GM19193 (cell line): ENCODE results near the gene TBL3.

Experiments used
- POLR2A ChIP-seq: IDR thresholded peaks from 4 replicates; pipeline ENCODE4 v1.6.1; 2011; ENCODE audit not compliant: insufficient read depth, insufficient read length; ENCODE audit errors: extremely low read depth

TBL3 gene

GRCh38 chr16:1998852-1999801 lies 27.3 kb downstream of the TBL3 start:
- no peak for TF ChIP-seq POLR2A

GRCh38 chr16:1999866-2000514 lies 28.1 kb downstream of the TBL3 start:
- TF ChIP-seq POLR2A, result no peak

GRCh38 chr16:2001035-2001434 lies 29.2 kb downstream of the TBL3 start:
- TF ChIP-seq POLR2A, result no peak

- TF ChIP-seq POLR2A, result no peak
These were observed 29.9 kb downstream of the TBL3 start for GRCh38 chr16:2001456-2002355.

GRCh38 chr16:2002406-2003230 lies 30.8 kb downstream of the TBL3 start:
- TF ChIP-seq POLR2A, result no peak

- no peak for TF ChIP-seq POLR2A
These were observed 31.5 kb downstream of the TBL3 start for GRCh38 chr16:2003231-2003826.

GRCh38 chr16:2003827-2004641 lies 32.2 kb downstream of the TBL3 start:
- no peak for TF ChIP-seq POLR2A

- no peak for TF ChIP-seq POLR2A
These were observed 33.1 kb downstream of the TBL3 start for GRCh38 chr16:2004795-2005517.

- TF ChIP-seq POLR2A, result no peak
These were observed 33.8 kb downstream of the TBL3 start for GRCh38 chr16:2005646-2006045.

GRCh38 chr16:2006317-2006716 lies 34.5 kb downstream of the TBL3 start:
- no peak for TF ChIP-seq POLR2A

- TF ChIP-seq POLR2A, result no peak
These were observed 35.4 kb downstream of the TBL3 start for GRCh38 chr16:2007081-2007836.

- peak; percentile 30 for TF ChIP-seq POLR2A
These were observed 36.2 kb downstream of the TBL3 start for GRCh38 chr16:2008009-2008526.

- TF ChIP-seq POLR2A, result no peak
These were observed 36.8 kb downstream of the TBL3 start for GRCh38 chr16:2008631-2009163.
